Measurements from ENCODE around the gene SLC25A25.
"Not testable (repeated sequence)": the region's sequence is repeated elsewhere in the genome, so short reads cannot be mapped to it uniquely, and the experiment has no call there.

SLC25A25 gene

GRCh38 chr9:128059365-128059983 lies 8.6 kb upstream of the SLC25A25 start:
- H3K9ac ChIP-seq (ENCODE audit: low read depth, low read length): no peak overlapping the region
- H3K36me3 ChIP-seq (ENCODE audit: insufficient read depth, low read length): no peaks in the 10 kb centered on the region
- H3K9me3 ChIP-seq (ENCODE audit: control insufficient read depth, insufficient read depth, low read length): no peaks in the 10 kb centered on the region
- peaks cover 19% of the 10 kb centered on the region for H3K4me1 ChIP-seq (ENCODE audit: insufficient read depth, low read length)

DNA sequence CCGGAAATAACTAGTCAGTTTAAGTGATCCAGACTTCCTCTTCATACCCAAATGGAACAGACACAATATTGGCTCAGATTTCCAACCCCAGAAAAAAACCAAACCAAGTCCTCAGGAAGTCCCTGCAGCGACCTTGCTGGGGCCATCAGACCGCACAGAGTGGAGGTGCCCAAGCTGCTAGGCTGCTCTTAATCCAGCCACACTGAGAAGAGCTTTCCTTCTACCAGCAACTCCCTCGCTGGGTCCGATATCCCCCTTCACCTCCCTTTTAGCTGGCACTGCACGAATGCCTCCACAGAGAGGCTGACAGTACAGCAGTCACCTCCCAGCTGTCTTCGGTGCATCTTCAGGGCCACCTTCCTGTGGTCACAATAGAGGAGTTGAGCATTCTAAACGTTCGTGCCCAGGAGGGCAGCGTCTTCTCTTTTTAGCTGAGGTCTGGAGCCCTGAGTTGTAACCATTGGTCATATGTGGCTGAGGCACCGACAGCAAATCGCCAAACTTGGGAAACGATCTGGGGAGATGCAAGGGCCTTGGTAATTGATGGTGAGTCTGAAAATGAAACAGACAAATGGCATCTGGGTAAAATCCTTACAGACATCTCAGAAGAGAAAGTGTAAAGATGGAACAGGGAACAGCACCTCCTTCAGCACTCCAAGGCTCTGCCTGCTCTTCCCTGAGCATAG lies 6.6 kb upstream of the SLC25A25 start:
- no peak overlapping the region for H3K9ac ChIP-seq (ENCODE audit: low read depth, low read length)
- no peaks in the 10 kb centered on the region for H3K36me3 ChIP-seq (ENCODE audit: insufficient read depth, low read length)
- H3K9me3 ChIP-seq (ENCODE audit: control insufficient read depth, insufficient read depth, low read length): no peaks in the 10 kb centered on the region
- H3K4me1 ChIP-seq (ENCODE audit: insufficient read depth, low read length): peaks cover 7% of the 10 kb centered on the region; the same call in 1 of the 2 replicates

GRCh38 chr9:128062279-128062678 lies 5.8 kb upstream of the SLC25A25 start:
- no peaks in the 10 kb centered on the region for H3K9me3 ChIP-seq (ENCODE audit: control insufficient read depth, insufficient read depth, low read length)
- H3K36me3 ChIP-seq (ENCODE audit: insufficient read depth, low read length): no peaks in the 10 kb centered on the region
- no peak overlapping the region for H3K9ac ChIP-seq (ENCODE audit: low read depth, low read length)
- H3K4me1 ChIP-seq (ENCODE audit: insufficient read depth, low read length): peaks cover 6% of the 10 kb centered on the region; the same call in 1 of the 2 replicates

GRCh38 chr9:128062846-128063831 lies 4.9 kb upstream of the SLC25A25 start:
- Histone ChIP-seq H3K4me1 (ENCODE audit: insufficient read depth, low read length) (no peaks in the 10 kb centered on the region; the same call in 1 of the 2 replicates), H3K36me3 (ENCODE audit: insufficient read depth, low read length) (no peaks in the 10 kb centered on the region), H3K9me3 (ENCODE audit: control insufficient read depth, insufficient read depth, low read length) (no peaks in the 10 kb centered on the region)

DNA sequence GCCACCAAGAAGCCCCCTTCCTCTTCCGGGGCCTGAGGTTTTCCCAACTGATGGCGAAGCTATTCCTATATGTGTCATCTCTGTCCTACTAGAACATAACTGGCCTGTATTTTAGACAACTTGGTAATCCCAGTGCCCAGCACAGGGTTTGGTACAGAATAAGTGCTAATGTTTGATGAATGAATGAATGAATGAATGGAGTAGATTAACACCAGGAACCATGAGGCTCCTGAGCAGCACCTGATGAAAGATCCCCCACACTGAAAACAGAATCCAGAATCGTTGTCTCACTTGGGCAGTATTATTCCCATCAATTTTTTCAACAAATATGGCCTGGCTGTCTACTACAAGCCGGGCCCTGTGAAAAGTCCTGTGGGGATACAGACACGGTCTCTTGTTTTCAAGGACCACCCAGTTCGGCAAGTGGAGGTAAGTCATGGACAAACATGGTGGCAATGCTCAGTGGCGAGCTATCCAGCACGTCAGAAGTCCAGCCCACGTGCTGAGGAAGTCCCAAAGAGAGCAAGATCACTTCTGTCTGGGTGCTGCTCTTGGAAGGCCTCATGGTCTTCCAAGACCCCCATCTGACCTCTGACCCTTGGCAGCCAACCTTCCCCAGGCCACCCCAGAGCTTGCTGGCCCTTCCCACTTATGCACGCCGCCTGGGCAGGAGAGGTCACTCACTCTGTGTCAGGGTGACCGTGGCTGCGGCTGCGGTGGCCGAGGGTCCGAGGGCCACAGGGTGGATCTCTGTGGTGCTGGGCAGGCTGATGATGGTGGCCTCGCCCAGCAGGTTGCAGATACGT lies 1.9 kb upstream of the SLC25A25 start:
- no peaks in the 10 kb centered on the region for H3K36me3 ChIP-seq (ENCODE audit: insufficient read depth, low read length)
- H3K4me1 ChIP-seq (ENCODE audit: insufficient read depth, low read length): peaks cover 3% of the 10 kb centered on the region; the same call in 1 of the 2 replicates
- no peak overlapping the region; the same call in 1 of the 2 replicates for H3K9ac ChIP-seq (ENCODE audit: low read depth, low read length)
- no peaks in the 10 kb centered on the region for H3K9me3 ChIP-seq (ENCODE audit: control insufficient read depth, insufficient read depth, low read length)

More at GRCh38 chr9:128062846-128063831, 4.9 kb upstream of the SLC25A25 start:
- no peak overlapping the region for H3K9ac ChIP-seq (ENCODE audit: low read depth, low read length)

DNA sequence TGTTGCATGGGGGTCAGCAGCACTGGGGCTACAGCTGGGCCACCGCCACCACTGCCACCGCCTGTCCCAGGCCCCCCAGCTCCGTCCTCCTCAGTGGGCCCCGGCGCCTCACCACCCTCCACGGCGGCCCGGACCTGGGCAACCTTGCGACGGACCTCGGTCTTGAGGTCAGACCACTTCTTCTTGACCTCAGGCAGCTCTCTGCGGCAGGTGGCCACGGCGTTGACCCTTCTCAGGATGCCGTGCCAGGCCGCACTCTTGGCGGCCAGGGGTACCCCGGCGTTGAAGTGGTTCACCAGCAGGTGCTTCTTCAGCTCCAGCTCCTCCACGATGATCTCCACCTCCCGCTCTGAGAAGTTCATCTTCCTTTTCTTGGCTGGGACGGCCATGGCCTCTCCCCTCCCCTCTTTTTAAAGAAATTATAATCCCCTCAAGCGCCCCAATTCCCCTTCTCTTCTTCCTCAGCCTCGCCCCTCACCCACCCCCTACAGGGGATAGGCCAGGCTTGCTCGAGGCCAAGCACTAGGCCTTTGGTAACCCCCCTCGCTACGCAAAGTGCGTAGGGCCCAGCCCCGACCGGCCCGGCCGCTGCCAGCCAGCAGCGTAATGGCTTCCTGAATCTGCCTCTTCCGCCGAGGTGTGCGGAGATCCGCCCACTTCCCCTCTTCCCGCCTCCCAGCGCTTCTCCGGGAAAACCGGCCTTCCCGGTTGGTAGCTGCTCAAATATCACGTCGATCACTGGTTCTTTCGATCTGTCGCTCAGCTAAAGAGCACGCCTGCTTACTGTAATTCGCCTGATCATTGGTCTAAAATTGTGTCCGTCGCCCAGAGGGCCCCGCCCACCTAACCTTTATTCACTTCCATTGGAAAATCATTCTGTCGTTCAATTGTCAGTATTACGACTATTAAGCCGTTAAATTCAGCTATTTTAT lies 1.1 kb upstream of the SLC25A25 start, which contains the start of gene NAIF1:
Gene NAIF1 (minus strand): TSS at position 608 of the 932 bp plus-strand sequence. CDS start 219 bp downstream, at position 389.
- Histone ChIP-seq H3K9ac (ENCODE audit: low read depth, low read length) (peak within 1 kb of the TSS; percentile 100), H3K36me3 (ENCODE audit: insufficient read depth, low read length) (no peaks in the 10 kb centered on the region), H3K4me1 (ENCODE audit: insufficient read depth, low read length) (peaks cover 8% of the 10 kb centered on the region)

DNA sequence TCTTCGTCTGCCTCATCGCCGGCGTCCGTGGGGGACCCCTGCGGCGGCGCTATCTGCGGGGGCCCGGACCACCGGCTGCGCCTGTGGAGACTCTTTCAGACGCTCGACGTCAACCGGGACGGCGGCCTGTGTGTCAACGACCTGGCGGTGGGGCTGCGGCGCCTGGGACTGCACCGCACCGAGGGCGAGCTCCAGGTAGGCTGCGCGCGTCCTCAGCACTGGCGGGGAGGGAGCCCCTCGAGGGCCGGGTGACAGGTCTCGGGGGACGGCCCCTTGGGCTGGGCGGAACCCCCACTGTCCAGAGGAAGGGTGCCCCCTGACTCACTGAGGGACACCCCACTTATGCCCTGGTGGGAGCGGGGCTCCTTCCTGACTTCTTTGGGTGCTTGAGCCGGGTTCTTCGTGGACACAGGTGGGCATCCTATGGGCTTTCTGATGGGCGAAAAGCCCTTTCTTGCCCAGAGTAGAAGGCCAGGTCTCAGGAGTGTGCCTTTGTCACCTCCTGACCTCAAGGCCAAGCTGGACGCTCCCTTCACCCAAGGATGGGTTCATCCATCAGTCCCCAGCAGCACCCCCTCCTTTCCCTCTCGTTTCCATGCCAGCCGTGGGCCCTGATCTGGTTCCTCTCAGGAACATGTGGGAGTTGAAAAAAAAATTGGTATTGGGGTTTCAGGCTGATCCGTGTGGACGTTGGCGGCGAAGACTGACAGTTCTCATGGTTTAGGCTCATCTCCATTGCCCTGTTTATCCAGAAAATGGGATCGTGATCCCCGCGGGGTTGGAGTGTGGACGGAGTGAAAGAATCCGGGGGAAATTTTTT lies 564 bp downstream of the SLC25A25 start:
- Histone ChIP-seq H3K9me3 (ENCODE audit: control insufficient read depth, insufficient read depth, low read length) (no peaks in the 10 kb centered on the region), H3K9ac (ENCODE audit: low read depth, low read length) (peak overlapping the region; percentile 84), H3K4me1 (ENCODE audit: insufficient read depth, low read length) (peaks cover 23% of the 10 kb centered on the region), H3K36me3 (ENCODE audit: insufficient read depth, low read length) (no peaks in the 10 kb centered on the region)

More for the DNA sequence above, 1.1 kb upstream of the SLC25A25 start, which contains the start of gene NAIF1:
- H3K9me3 ChIP-seq (ENCODE audit: control insufficient read depth, insufficient read depth, low read length): no peaks in the 10 kb centered on the region

- Histone ChIP-seq H3K9ac (ENCODE audit: low read depth, low read length) (no peak overlapping the region), H3K4me1 (ENCODE audit: insufficient read depth, low read length) (peaks cover 23% of the 10 kb centered on the region), H3K36me3 (ENCODE audit: insufficient read depth, low read length) (no peaks in the 10 kb centered on the region), H3K9me3 (ENCODE audit: control insufficient read depth, insufficient read depth, low read length) (no peaks in the 10 kb centered on the region)
Observed at GRCh38 chr9:128070874-128071273, 2.8 kb downstream of the SLC25A25 start.

GRCh38 chr9:128071475-128071874 lies 3.4 kb downstream of the SLC25A25 start:
- not testable (repeated sequence) for H3K9ac ChIP-seq (ENCODE audit: low read depth, low read length); H3K9me3 ChIP-seq (ENCODE audit: control insufficient read depth, insufficient read depth, low read length); H3K36me3 ChIP-seq (ENCODE audit: insufficient read depth, low read length)
- H3K4me1 ChIP-seq (ENCODE audit: insufficient read depth, low read length): peaks cover 23% of the 10 kb centered on the region

DNA sequence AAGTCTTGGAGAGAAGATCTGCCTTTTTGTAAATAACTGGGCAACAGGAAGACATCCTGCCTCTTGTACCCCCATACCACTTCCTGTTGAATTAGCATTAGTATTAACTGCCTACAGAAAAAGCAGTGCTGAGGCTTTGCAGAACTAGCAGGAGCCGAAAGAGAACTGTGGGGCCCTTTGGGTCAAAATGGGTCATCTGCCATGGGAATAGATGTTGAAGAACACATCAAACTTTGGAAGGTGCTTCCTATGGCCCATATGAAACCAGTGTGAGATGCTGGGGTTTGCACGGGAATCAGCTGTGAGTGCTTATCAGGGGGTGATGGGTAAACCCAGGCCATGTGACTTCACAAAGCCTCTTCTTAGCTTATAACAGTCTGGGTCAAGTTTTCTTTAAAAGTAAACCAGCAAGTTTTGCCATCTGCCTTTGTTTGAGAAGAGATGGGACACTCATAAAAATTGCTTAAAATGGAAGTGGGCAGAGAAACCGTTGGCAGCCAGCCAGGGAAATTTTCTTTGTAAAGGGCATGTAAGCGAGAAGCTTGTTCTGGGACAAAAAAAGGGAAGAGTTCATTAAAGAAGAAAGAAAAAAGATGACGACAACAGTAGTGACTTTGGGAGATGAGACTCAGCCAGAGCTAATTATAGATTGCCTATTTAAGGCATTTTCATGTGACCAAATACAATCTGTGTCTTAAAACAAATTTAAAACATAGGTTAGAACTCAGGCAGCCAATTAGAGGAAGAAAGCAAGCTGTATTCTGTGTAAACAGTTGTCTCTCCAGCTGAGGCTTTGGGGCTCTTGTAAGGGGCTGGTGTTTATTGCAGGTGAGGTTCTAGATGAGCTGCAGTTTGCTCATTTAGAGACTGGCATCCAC lies 4.4 kb downstream of the SLC25A25 start:
- H3K9me3 ChIP-seq (ENCODE audit: control insufficient read depth, insufficient read depth, low read length): no peaks in the 10 kb centered on the region
- H3K36me3 ChIP-seq (ENCODE audit: insufficient read depth, low read length): no peaks in the 10 kb centered on the region
- no peak overlapping the region for H3K9ac ChIP-seq (ENCODE audit: low read depth, low read length)
- H3K4me1 ChIP-seq (ENCODE audit: insufficient read depth, low read length): peaks cover 23% of the 10 kb centered on the region

DNA sequence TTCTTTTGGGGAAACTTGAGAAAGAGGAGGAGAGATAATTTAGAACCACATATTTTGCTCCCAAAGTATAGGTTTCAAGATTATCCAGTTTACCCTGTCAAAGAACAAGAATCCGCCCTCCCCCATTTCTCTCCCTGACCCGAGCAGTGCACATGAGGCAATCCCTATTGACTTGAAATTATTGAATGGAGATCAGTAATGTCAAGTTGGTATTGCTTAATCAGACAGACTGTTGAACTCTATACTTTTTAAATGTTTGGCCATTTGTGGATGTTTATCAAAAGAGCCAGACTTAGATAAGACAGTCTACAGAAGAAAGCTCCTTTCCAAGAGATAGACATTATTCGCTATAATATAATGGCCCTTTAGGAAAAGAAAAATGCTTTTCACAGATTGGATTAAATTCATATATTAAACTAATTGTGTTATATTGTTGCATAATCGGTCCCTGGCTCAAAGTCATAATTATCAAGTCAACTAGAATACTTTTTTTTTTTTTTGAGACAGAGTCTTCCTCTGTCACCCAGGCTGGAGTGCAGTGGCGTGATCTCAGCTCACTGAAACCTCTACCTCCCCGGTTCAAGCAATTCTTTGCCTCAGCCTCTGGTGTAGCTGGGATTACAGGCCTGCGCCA lies 5.3 kb downstream of the SLC25A25 start:
- Histone ChIP-seq H3K9me3 (ENCODE audit: control insufficient read depth, insufficient read depth, low read length) (no peaks in the 10 kb centered on the region), H3K4me1 (ENCODE audit: insufficient read depth, low read length) (peaks cover 28% of the 10 kb centered on the region), H3K9ac (ENCODE audit: low read depth, low read length) (no peak overlapping the region), H3K36me3 (ENCODE audit: insufficient read depth, low read length) (no peaks in the 10 kb centered on the region)
